HEK293 (cell line): ENCODE data around the gene PARD3B.
A peak's percentile ranks its signal among the peaks of the same experiment; 100 is the strongest.

Experiments used
- CTCF ChIA-PET: fragments of 350-600 bp; formaldehyde crosslinking; extraction: SDS; loops from one replicate; lab custom pipeline; 2021; ENCODE audit warnings: antibody characterized with exemption; lab: Yijun Ruan, JAX
- POLR2A ChIA-PET: fragments of 300-600 bp; formaldehyde crosslinking; extraction: SDS; loops from one replicate; lab custom pipeline; 2020; ENCODE audit warnings: antibody characterized with exemption, inconsistent platforms; lab: Yijun Ruan, JAX
- H3K27ac ChIP-seq: fragments of 200-500 bp; sonication (Bioruptor generic); 2 replicates; pipeline ENCODE4 v1.5.1; 2014; ENCODE audit warnings: low read depth, low read length, control low read depth, inconsistent platforms; ENCODE audit errors: extremely low read depth
- H3K36me3 ChIP-seq, 2 experiments: fragments of 200-500 bp in 1 of 2; sonication (Bioruptor generic) in 1 of 2; 1 replicate in 1 of 2; 2 replicates in 1 of 2; pipeline ENCODE4 v1.5.1; 2014 to 2017; ENCODE audit warnings: inconsistent platforms in 2 of 2, low read length in 2 of 2; ENCODE audit not compliant: control insufficient read depth in 2 of 2, insufficient read depth in 1 of 2
- H3K4me1 ChIP-seq: fragments of 200-500 bp; sonication (Bioruptor generic); 2 replicates; pipeline ENCODE4 v1.5.1; 2014; ENCODE audit warnings: mild to moderate bottlenecking, low read length, inconsistent platforms; ENCODE audit not compliant: control insufficient read depth, insufficient read depth
- H3K4me3 ChIP-seq: 2 replicates; pipeline ENCODE4 v1.5.1; 2011; ENCODE audit warnings: low read depth, mild to moderate bottlenecking, control low read depth, low read length, moderate library complexity
- H3K9me3 ChIP-seq: fragments of 200-500 bp; sonication (Bioruptor generic); 2 replicates; pipeline ENCODE4 v1.5.1; 2014; ENCODE audit warnings: low read depth, low read length, inconsistent platforms; ENCODE audit not compliant: control insufficient read depth, insufficient read depth
- GLIS2 ChIP-seq: fragments of 450-650 bp; formaldehyde crosslinking; IDR thresholded peaks from 2 replicates; pipeline ENCODE4 v1.5.1; 2016; ENCODE audit warnings: missing biosample characterization, missing genetic modification characterization
- IKZF3 ChIP-seq: fragments of 450-650 bp; IDR thresholded peaks from 2 replicates; pipeline ENCODE4 v1.5.0; 2018; ENCODE audit warnings: missing biosample characterization, mild to moderate bottlenecking, missing genetic modification characterization, moderate library complexity
- PRDM1 ChIP-seq: fragments of 450-650 bp; formaldehyde crosslinking; IDR thresholded peaks from 2 replicates; pipeline ENCODE4; 2016; ENCODE audit warnings: missing biosample characterization, missing genetic modification characterization
- SCRT2 ChIP-seq: fragments of 450-650 bp; formaldehyde crosslinking; IDR thresholded peaks from 2 replicates; pipeline ENCODE4 v1.5.1; 2016; ENCODE audit warnings: missing biosample characterization, missing genetic modification characterization
- YY2 ChIP-seq: fragments of 450-650 bp; formaldehyde crosslinking; IDR thresholded peaks from 2 replicates; pipeline ENCODE4 v1.5.1; 2016; ENCODE audit warnings: missing biosample characterization, missing genetic modification characterization
- ZNF184 ChIP-seq: fragments of 450-650 bp; IDR thresholded peaks from 2 replicates; pipeline ENCODE4 v1.5.1; 2018; ENCODE audit warnings: missing biosample characterization, mild to moderate bottlenecking, missing genetic modification characterization
- ZNF266 ChIP-seq: fragments of 450-650 bp; formaldehyde crosslinking; IDR thresholded peaks from 2 replicates; pipeline ENCODE4 v1.5.1; 2016; ENCODE audit warnings: missing biosample characterization, missing genetic modification characterization, low read depth
- ZNF561 ChIP-seq: fragments of 450-650 bp; IDR thresholded peaks from 2 replicates; pipeline ENCODE4 v1.5.1; 2018; ENCODE audit warnings: missing biosample characterization, missing genetic modification characterization, borderline replicate concordance
- TF ChIP-seq, protein P1 (sequence below): fragments of 450-650 bp; formaldehyde crosslinking; IDR thresholded peaks from 2 replicates; pipeline ENCODE4 v1.5.1; 2016; ENCODE audit warnings: missing biosample characterization, missing genetic modification characterization
- TF ChIP-seq, protein P2 (sequence below): fragments of 450-650 bp; IDR thresholded peaks from 2 replicates; pipeline ENCODE4 v1.5.1; 2018; ENCODE audit warnings: missing biosample characterization, mild to moderate bottlenecking, missing genetic modification characterization
- TF ChIP-seq, protein P3 (sequence below): fragments of 450-650 bp; formaldehyde crosslinking; IDR thresholded peaks from 2 replicates; pipeline ENCODE4 v1.5.1; 2016; ENCODE audit warnings: missing biosample characterization, missing genetic modification characterization
- TF ChIP-seq, protein P4 (sequence below): fragments of 450-650 bp; formaldehyde crosslinking; IDR thresholded peaks from 2 replicates; pipeline ENCODE4 v1.5.1; 2017; ENCODE audit warnings: missing biosample characterization, missing genetic modification characterization

Gene PARD3B

DNA sequence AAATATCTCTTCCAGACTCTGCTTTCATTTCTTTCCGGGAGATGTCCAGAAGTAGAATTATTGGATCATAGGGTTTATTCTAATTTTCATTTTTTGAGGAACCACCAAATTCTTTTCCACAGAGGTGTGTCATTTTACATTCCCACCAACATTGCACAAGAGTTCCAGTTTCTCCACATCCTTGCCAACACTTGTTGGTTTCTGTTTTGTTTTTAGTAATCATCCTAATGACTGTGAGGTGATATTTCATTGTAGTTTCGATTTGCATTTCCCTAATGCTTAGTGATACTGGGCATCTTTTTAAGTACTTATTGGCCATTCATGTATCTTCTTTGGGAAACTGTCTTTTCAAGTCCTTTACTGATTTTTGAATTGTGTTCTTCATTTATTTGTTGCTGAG lies 513.1 kb downstream of the PARD3B start:
- H3K4me3 ChIP-seq: no peak overlapping the region
- H3K4me1 ChIP-seq: peaks cover 16% of the 10 kb centered on the region
- POLR2A ChIA-PET: no interaction called here
- 0 out of 2 replicates have a peak, but pooled peaks have one; percentile 24 for TF ChIP-seq SCRT2
- TF ChIP-seq, protein P1, sequence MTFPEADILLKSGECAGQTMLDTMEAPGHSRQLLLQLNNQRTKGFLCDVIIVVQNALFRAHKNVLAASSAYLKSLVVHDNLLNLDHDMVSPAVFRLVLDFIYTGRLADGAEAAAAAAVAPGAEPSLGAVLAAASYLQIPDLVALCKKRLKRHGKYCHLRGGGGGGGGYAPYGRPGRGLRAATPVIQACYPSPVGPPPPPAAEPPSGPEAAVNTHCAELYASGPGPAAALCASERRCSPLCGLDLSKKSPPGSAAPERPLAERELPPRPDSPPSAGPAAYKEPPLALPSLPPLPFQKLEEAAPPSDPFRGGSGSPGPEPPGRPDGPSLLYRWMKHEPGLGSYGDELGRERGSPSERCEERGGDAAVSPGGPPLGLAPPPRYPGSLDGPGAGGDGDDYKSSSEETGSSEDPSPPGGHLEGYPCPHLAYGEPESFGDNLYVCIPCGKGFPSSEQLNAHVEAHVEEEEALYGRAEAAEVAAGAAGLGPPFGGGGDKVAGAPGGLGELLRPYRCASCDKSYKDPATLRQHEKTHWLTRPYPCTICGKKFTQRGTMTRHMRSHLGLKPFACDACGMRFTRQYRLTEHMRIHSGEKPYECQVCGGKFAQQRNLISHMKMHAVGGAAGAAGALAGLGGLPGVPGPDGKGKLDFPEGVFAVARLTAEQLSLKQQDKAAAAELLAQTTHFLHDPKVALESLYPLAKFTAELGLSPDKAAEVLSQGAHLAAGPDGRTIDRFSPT (tag by site-specific recombination): no peak
- TF ChIP-seq, all 188 proteins: peak for 1
- no peaks in the 10 kb centered on the region for H3K36me3 ChIP-seq
- no peak overlapping the region for H3K27ac ChIP-seq
- CTCF ChIA-PET: no interaction called here
- H3K9me3 ChIP-seq: no peaks in the 10 kb centered on the region

DNA sequence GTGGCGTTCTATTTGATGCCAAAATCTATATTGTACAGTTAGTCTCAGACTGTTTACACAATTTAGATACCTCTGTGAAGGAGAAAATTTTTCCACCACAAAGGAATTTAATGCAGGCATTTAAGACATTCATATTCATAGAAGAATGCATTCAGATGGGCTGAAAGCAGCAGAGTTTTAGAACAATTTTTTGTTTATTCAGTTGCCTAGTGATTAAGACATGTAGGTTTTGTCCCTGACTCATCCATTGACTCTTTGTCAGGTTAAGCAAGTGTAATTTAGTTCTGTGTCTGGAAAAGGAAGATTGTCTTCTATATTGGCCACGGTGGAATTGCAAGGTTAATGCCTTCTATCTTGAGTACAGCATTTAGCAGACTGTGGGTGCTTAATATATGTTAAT lies 515.0 kb downstream of the PARD3B start:
- POLR2A ChIA-PET: no interaction called here
- Histone ChIP-seq H3K9me3 (no peaks in the 10 kb centered on the region), H3K4me1 (peaks cover 6% of the 10 kb centered on the region), H3K27ac (no peak overlapping the region), H3K36me3 (no peaks in the 10 kb centered on the region), H3K4me3 (no peak overlapping the region)
- CTCF ChIA-PET: interaction anchor here (0.7 kb wide), 1 partner anchor 93 kb away, joined by 3 read pairs; no protein-coding TSS in a partner anchor
- TF ChIP-seq ZNF184 (tag by site-specific recombination) (no peak), GLIS2 (tag by site-specific recombination) (no peak), IKZF3 (no peak), ZNF561 (tag by site-specific recombination) (no peak)
- TF ChIP-seq, protein P2, sequence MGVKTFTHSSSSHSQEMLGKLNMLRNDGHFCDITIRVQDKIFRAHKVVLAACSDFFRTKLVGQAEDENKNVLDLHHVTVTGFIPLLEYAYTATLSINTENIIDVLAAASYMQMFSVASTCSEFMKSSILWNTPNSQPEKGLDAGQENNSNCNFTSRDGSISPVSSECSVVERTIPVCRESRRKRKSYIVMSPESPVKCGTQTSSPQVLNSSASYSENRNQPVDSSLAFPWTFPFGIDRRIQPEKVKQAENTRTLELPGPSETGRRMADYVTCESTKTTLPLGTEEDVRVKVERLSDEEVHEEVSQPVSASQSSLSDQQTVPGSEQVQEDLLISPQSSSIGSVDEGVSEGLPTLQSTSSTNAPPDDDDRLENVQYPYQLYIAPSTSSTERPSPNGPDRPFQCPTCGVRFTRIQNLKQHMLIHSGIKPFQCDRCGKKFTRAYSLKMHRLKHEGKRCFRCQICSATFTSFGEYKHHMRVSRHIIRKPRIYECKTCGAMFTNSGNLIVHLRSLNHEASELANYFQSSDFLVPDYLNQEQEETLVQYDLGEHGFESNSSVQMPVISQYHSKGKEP: no peak
- TF ChIP-seq, protein P3, sequence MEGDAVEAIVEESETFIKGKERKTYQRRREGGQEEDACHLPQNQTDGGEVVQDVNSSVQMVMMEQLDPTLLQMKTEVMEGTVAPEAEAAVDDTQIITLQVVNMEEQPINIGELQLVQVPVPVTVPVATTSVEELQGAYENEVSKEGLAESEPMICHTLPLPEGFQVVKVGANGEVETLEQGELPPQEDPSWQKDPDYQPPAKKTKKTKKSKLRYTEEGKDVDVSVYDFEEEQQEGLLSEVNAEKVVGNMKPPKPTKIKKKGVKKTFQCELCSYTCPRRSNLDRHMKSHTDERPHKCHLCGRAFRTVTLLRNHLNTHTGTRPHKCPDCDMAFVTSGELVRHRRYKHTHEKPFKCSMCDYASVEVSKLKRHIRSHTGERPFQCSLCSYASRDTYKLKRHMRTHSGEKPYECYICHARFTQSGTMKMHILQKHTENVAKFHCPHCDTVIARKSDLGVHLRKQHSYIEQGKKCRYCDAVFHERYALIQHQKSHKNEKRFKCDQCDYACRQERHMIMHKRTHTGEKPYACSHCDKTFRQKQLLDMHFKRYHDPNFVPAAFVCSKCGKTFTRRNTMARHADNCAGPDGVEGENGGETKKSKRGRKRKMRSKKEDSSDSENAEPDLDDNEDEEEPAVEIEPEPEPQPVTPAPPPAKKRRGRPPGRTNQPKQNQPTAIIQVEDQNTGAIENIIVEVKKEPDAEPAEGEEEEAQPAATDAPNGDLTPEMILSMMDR (tag by site-specific recombination): no peak

DNA sequence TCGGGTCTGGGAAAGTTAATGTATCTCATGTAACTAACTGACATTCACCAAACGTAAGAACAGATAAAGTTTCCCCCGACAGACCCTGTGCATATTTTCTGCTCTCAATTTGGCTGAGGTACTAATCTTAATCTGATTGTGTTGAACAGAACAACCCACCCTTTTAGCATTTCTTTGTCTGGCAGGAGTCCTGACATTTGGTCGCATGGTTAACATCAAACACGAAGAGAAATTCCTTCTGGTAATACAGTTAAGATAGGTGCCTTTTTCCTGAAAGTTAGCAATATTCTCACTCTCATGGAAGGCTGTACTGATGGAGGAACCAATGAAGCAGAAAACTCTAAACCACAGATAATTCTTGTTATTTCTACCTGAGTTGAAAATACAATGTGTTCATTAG lies 520.8 kb downstream of the PARD3B start:
- H3K36me3 ChIP-seq: no peaks in the 10 kb centered on the region
- no peak overlapping the region for H3K27ac ChIP-seq
- H3K4me1 ChIP-seq: no peaks in the 10 kb centered on the region
- H3K4me3 ChIP-seq: no peak overlapping the region
- ChIA-PET POLR2A (no interaction called here), CTCF (no interaction called here)
- H3K9me3 ChIP-seq: no peaks in the 10 kb centered on the region
- TF ChIP-seq, protein P4, sequence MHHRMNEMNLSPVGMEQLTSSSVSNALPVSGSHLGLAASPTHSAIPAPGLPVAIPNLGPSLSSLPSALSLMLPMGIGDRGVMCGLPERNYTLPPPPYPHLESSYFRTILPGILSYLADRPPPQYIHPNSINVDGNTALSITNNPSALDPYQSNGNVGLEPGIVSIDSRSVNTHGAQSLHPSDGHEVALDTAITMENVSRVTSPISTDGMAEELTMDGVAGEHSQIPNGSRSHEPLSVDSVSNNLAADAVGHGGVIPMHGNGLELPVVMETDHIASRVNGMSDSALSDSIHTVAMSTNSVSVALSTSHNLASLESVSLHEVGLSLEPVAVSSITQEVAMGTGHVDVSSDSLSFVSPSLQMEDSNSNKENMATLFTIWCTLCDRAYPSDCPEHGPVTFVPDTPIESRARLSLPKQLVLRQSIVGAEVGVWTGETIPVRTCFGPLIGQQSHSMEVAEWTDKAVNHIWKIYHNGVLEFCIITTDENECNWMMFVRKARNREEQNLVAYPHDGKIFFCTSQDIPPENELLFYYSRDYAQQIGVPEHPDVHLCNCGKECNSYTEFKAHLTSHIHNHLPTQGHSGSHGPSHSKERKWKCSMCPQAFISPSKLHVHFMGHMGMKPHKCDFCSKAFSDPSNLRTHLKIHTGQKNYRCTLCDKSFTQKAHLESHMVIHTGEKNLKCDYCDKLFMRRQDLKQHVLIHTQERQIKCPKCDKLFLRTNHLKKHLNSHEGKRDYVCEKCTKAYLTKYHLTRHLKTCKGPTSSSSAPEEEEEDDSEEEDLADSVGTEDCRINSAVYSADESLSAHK (tag by site-specific recombination): no peak
- TF ChIP-seq YY2 (tag by site-specific recombination): no peak
- no peak for TF ChIP-seq PRDM1 (tag by site-specific recombination)
- TF ChIP-seq ZNF266 (tag by site-specific recombination): no peak
